ENCODE measurements around the gene MMP2.
A peak's percentile ranks its signal among the peaks of the same experiment; 100 is the strongest.

The MMP2 gene

DNA sequence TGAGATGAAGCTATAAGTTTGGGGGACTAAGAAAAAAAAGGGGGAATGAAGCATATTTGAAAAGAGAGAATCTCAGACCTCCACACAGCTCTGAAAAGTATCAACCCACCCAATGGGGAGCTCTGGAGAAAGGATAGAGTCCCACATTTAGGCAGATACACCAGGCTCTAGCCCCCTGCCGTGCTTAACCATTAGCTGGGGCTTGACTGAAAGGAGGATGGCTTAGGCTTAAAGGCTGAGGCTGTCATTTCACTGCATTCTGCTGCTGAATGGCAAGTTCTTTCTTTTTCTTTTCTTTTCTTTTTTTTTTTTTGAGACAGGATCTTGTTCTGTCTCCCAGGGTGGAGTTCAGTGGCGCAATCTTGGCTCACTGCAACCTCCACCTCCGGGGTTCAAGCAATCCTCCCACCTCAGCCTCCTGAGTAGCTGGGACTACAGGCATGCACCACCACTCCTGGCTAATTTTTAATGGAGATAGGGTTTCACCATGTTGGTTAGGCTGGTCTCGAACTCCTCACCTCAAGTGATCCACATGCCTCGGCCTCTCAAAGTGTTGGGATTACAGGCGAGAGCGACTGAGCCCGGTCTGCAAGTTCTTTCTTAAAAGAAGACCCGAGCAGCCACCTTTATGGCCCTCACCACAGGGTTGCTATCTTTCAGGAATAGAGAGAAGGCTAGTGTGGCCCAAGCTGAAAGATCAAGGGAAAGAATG lies 9.0 kb upstream of the MMP2 start:
- no peak for DNase-seq

DNA sequence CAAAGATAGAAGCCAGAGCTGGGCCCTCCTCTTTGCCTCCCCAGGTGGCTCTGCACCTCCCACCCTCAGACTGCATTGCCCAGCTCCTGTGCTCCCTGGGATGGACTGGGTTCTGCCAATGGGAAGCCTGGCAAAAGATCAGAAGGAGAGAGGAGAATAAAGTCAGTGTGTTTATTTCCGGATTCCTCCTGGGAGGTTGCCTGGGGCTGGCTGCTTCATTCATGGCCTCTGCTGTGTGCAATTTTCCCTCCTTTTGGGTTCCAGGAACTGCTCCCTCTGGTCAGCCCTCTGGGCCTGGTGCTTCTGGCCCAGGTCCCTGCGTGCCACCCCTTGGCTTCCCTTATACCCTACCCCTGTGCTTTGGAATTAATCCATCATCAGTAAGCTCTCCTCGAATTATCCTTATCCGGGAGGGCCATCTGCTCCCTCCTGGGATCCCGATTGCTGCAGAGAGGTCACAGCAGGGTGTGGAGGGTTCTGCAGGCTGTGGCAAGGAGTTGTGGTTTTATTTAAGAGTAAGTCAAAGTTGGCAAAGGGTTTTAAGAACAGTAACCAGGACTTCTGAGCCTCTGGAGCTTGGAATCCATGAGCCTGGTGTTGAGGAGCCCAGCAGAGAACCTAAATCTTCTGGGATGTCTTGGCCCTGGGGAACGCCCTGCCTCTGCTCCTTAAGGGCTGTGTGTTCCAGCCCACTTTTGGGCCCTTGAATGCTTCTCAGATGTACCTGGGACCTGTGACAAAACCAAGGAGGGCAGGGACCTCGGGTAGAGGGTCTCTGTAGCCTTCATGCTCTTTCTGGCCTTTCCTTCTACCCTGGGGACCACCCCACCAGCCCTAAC lies 8.2 kb upstream of the MMP2 start:
- DNase-seq = no peak

DNA sequence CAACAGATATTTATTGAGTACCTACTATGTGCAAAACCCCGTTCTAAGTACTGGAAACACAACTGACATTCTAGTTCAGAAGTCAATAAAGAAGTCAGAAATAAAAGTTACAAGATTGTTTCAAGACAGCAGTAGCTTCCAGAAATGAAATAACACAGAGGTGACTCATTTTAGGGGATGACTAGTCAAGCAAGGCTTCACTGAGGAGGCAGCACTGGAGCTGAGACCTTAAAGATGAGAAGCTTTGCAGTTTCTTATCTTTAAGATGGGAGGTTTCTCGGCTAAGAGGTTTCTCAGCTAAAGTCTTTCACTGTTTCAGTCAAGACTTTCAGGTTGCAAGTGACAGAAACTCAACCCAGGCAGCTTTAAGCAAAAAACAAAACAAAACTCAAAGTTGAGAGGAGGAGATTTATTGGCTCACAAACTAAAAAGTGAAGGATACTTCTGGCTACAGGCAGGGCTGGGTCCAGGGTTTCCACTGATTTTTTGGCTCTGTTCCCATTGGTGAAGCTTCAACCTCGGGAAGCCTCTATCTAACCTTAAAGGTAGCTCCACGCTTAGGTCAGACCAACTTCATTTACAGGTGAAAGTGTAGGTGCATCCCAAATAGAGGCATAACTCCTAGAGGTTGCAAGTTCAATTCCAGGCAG lies 7.4 kb upstream of the MMP2 start:
- DNase-seq = peak; percentile 67

DNA sequence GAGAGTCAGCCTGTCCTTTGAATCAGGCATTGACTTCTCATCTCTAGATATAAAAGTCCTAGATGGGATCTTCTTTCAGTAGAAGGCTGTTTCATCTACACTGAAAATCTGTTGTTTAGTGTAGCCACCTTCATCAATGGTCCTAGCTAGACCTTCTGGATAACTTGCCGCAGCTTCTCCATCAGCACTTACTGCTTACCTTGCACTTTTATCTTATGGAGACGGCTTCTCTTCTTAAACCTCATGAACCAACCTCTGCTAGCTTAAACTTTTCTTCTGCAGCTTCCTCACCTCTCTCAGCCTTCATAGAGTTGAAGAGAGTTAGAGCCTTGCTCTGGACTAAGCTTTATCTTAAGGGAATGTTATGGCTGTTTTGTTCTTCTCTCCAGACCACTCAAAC lies 5.4 kb upstream of the MMP2 start:
- DNase-seq = no peak

DNA sequence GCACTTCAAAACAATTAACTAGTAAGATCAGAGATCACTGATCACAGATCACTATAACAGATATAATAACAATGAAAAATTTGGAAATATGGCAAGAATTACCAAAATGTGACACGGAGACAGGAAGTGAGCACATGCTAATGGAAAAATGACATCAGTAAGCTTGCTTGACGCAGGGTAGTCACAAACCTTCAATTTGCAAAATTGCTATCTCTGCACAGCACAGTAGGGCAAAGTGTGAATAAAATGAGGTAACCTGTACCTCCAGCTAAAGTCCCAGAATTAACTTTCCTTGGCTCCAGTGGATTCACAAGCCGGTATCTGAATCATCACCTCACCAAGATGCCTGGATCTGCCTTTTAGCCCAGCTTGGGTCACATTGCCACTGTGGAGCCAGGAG lies 4.2 kb upstream of the MMP2 start:
- DNase-seq = no peak

DNA sequence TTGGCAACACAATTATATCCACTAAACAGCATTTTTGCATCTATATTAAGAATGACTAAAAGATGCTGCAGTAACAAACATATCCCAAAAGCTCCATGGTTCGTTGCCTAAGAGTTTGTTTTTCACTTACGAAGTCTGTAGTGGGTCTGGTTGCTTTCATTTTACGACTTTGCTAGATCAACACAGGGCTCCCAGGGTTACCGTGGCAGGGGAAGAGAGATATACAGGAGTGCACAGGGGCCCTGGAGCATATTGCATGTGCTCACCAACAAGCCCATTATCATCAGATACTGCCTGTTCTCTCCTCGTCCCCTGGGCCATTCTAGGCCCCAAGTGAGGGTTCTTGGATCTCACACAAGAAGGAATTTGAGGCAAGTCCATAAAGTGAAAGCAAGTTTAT lies 3.1 kb upstream of the MMP2 start:
- no peak for DNase-seq

DNA sequence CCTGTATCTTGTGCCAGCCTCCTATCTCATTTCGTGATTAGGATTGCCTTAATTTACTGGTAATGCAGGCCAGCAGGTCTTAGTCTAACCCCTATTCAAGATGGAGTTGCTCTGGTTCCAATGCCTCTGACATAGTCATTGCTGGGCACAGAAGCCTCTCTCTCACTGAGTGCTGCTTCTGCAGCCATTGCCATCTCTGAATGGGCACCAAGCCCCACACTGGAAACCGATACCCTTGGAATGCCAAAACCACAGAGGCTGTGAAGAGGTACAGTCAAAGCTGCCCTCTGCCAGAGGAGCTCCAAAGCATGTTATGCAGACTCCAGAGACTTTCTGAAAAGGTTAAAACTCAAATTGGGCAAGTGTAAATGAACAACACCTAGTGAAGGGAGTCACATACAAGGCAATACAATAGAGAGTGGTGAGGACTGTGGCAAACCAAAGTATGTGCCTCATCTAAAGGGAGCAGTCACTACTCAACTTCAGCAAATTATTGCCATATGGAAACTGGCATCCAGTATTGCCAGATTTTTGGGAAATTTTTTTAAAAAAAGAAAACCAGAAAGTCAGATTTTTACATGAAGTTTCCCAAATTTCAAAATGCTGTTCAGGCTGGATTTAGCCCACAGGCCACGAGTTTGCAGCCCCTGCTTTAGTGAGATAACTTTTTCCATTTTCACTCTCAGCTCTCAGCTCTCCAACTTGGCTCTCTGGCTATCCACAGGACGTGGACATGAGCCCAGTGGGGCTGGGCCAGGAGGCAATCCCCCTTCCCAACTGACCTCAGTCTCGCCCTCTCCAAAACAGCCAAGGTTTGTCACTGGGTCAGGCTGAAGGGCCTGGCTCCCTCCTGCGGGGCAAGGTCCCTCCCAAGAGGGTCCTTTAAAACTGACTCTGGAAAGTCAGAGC lies 2.1 kb upstream of the MMP2 start:
- no peak for DNase-seq

DNA sequence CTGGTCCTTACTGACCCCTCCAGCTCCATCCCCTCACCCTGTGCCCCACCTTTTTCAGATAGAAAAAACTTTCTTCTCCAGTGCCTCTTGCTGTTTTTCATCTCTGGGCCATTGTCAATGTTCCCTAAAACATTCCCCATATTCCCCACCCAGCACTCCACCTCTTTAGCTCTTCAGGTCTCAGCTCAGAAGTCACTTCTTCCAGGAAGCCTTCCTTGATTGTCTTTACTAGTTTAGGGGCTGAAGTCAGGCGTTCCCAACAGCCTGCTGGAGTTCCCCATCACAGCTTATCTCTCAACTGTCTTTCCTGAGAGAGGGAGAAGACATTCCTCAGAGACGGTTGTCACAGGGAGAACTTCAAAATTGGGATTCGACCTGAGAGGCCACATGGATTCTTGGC lies 1.3 kb upstream of the MMP2 start:
- no peak for DNase-seq

DNA sequence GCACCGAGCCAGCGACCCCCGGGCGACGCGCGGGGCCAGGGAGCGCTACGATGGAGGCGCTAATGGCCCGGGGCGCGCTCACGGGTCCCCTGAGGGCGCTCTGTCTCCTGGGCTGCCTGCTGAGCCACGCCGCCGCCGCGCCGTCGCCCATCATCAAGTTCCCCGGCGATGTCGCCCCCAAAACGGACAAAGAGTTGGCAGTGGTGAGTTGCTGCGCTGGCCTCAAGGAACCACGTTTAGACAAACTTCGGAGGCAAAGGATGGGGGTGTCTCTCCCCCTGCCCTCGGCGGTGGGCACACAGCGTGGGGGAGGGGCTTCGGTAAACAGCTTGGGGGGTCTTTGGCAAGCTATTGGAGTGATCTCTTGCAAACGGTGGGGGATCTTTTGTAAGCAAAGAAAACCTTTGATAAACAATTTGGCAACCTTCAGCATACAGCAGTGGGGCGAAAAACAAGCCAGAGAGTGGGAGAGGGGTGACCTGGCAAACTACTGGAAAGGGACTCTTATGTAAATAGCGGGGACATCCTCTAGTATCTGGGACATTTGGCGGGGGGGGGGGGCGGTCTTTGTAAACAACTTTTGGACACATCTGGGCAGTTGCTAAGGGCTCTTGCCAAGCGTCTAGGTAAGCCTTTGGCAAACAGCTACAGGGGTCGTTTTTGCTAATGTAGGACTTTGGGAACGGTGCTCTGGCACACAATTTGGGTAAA lies 587 bp downstream of the MMP2 start:
- DNase-seq = no peak

DNA sequence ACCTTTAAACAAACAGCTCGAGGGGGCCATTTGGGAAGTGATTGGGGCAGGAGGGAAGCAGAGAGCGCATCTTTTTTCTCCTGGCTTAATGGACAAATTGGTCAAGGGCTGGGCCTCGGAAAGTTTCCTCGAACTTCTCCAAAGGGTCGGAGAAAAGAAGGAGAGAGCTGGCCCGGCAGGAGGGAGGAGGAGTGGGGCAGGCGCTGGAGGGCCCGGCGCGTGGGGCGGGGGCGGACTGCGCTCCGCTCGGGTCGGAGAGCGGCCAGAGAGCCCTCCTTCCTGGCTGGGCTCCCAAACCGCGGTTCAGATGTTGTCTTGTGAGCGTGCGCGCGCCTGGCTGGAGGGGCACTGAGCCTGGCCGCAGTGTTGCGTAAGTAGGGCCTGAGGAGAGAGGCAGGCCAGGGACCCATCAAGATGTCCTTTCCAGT lies 1.2 kb downstream of the MMP2 start:
- peak; percentile 31 for DNase-seq

DNA sequence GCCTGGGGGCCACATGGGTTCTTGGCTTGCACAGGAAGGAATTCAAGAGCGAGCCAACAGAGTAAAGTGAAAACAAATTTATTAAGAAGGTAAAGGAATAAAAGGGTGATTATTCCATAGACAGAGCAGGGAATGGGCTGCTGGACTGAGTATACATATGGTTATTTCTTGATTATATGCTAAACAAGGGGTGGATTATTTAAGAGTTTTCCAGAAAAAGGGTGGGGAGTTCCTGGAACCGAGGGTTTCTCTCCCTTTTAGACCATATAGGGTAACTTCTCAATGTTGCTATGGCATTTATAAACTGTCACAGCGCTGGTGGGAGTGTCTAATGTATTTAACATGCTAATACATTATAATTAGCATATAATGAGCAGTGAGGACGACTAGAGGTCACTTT lies 2.0 kb downstream of the MMP2 start:
- DNase-seq = no peak

DNA sequence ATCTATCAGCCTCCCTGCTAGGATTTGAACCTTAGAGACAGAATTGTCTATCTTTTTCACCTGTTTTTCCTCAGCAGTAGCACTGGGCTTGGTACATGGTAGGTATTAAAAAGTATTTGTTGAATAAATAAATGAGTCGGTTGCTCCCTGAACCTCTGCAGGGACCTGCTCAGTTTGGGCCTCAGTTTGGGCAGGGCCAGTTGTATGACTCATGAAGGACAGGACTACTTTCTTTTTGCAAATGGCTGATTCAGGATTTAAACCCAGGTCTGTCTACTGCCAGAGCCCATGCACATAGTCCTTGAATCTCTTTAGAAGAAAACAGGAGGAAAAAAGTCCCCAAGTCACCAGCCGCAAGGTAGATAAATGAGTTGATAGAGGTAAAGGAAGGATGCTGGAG lies 3.1 kb downstream of the MMP2 start:
- no peak for DNase-seq

DNA sequence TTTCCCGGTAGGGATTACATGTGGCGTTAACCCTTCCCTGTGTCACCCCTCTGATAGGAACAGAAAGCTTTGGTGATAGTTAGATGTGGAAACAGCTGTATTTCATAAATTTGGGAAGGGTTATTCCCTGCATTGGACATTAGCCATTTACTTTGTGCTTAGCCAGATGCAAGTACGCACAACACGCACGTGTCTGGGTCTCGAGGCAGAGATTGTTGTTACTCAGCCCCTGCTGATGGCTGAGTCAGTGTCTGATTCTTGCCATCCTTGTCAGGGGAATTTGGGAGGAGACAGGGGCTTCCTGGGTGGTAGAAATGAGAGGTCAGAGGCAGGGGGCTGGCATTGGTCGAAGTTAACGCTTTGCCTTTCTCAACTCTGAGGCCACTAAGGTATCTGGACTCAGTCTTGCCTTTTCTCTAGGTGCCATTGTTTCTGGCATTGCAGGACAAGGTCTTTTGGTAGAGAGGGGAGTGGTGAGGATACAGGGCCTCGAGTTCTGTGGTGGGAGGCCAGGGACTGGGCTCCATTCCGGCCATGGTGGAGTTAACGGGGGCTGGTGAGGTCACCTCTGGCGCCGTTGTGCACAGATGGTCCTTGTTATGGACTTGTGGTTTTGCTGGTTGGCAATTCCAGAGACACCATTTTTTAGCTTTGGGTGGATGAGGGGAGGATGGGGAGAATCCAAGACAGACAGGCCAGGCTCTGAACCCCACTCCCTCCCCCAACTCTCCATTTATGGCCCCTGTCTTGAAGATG lies 8.2 kb downstream of the MMP2 start:
- no peak for DNase-seq

DNA sequence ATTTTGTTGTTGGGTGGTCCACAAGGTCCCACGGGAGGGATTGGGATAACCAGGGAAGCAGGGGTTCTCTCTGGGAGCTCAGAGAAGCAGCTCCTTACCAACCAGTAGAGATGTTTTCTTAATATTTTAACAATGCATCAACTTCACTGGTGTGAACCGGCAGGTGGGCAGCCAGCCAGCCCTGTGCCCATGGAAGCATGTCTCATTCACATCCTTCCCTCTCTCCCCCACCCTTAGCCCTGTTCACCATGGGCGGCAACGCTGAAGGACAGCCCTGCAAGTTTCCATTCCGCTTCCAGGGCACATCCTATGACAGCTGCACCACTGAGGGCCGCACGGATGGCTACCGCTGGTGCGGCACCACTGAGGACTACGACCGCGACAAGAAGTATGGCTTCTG lies 9.3 kb downstream of the MMP2 start:
- no peak for DNase-seq

DNA sequence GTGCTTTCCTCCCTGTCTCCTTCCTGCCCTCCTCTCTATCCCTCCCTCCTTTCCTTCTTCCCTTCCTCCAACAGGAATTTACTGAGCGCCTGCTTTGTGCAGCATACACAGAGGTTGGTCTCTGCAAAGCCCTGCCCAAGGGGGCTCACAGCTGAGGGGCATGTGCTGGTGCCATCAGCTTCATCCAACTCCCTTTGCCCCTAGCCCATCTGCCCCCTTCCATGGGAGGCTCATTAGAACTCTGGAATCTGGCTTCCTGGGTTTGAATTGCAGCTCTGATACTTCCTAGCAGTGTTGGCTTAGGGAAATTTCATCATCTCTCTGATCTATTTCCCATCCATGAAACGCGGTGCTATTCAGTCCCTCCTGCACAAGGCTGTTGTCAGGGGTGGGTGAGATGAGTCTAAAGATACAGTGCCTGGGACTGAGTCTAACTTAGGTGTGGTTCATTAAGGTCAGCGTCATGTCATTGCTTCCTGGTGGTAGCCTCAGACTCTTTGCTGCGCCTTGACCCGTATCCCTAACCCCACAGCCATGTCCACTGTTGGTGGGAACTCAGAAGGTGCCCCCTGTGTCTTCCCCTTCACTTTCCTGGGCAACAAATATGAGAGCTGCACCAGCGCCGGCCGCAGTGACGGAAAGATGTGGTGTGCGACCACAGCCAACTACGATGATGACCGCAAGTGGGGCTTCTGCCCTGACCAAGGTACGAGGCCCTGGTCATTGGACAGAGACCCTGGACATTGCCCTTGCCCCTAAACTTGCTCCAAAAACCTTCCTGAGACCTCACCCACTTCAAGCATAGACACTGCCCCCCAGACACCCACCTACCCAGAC lies 10.3 kb downstream of the MMP2 start:
- no peak for DNase-seq

DNA sequence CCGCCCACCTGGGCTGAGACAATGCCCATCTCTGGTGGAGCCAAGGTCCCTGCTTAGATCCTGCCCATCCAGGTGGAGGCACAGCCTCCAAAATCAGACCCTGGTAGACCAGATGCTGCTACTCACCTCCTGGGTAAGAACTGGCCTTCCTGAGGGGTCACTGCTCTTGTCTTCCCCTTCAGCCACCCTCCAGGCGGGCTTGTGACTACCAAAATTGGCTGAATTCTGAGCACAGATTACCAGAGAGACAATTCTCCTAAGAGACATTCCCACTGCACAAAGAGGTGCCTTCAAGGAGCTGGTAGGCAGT lies 10.9 kb downstream of the MMP2 start:
- no peak for DNase-seq

DNA sequence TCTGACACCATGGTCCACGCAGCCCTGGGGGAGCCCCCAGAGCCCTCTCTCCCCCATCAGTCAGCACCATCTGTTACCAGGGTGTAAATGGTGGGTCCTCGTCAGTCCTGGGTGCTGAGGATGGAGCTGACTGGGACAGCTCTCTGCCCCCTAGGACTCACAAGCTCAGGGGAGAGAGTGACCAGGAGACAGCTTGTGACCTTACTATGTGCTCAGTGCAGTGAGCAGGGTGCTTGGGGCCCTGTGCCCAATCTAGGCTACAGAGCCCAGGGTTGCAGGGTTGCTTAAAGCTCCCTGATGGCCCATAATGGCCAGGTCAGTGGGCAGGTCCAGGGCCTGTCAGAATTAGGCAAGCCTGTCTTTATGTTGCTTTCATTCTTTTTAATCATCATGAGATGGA lies 11.3 kb downstream of the MMP2 start:
- no peak for DNase-seq

DNA sequence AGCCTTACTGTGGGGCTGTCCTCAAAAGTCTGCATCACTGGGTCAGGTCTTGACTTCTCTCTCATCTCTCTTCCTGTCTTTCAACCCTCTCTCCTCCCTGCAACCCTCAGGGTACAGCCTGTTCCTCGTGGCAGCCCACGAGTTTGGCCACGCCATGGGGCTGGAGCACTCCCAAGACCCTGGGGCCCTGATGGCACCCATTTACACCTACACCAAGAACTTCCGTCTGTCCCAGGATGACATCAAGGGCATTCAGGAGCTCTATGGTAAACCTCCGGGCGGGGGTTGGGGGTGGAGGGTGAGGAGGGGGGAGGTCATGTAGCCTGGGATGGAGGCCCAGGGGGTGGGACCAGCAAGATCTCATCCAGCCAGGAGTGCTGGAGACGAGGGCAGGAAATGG lies 12.7 kb downstream of the MMP2 start:
- no peak for DNase-seq

DNA sequence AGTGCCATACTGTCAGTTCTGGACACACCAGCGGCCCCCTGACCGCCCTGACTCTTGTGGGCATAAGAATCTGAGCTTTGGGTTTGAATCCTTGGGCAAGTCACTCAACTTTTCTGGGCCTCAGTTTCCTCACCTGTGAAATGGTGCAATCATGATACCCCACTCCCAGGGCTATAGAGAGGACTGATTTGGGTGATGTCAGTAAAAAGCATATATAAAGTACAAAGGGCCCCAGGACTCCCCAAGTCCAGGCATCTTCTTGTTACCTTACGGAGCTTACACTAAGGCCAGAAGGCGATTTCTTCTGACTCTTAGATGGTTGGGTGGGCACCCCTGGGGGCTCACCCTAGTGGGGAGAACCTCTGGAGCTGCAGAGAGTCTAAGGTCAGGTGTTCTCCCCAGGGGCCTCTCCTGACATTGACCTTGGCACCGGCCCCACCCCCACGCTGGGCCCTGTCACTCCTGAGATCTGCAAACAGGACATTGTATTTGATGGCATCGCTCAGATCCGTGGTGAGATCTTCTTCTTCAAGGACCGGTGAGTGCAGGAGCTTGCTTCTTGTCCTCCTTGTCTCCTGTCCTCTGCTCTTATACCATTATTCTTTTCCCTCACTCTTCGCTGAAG lies 13.9 kb downstream of the MMP2 start:
- DNase-seq = no peak

DNA sequence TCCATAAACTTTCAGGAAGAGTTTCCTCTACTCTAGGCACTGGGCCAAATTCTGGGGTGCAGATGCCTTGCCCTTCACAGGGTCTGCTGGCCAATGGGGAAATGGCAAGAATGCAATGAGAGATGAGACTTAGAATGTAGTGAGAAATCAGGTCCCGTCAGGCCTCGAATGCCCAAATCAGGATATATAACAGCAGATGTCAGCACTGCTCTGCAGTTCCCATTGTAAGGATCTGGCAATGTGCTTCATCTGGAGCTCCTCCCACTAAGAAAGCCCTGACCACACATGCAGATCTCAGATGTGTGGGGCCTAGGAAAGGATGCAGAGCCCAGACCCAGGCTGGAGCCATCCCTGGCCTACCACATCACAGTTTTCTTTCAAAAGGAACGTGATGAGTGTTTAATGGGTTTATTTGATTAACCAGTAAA lies 16.0 kb downstream of the MMP2 start:
- peak; percentile 67 for DNase-seq
